Hematopoietic multipotent progenitor cell (in vitro differentiated cells): ENCODE measurements around the gene SNRPD3. TPM values are rescaled to one million over a fixed set of nuclear protein-coding genes. Genes with fewer than 3 reads are reported as not detected.

Experiments used
- DNase-seq, 3 donors: peaks; one replicate each; pipeline ENCODE4 v3.0.0-alpha.2; 2011 to 2015; ENCODE audit warnings: low read depth in 2 of 3, low spot score in 2 of 3
- total RNA-seq: library from RNA; depleted of rRNA; stranded (reverse); fragments of >200 nt; gene quantifications from one replicate; pipeline ENCODE4 v1.2.3, GENCODE V29; 2012

The SNRPD3 gene
- total RNA-seq, 1 donor = 134 TPM

DNA sequence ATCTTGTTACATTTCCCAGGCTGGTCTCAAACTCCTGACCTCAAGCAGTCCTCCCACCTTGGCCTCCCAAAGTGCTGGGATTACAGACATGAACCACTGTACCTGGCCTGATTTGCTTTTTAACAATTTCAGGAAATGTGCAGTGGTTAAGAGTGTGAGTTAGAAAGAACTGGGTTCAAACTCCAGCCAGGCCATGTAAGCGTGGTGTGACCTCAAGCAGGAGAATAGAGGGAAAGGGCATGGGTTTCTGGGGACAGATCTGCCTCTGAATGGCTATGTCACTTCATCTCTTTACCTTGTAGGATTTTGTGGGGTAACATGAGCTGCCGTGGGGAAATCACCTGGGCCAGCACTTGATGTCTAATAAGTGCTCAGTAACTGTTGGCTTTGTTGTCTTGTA is 9.3 kb downstream of the SNRPD3 start:
- DNase-seq = no peak

DNA sequence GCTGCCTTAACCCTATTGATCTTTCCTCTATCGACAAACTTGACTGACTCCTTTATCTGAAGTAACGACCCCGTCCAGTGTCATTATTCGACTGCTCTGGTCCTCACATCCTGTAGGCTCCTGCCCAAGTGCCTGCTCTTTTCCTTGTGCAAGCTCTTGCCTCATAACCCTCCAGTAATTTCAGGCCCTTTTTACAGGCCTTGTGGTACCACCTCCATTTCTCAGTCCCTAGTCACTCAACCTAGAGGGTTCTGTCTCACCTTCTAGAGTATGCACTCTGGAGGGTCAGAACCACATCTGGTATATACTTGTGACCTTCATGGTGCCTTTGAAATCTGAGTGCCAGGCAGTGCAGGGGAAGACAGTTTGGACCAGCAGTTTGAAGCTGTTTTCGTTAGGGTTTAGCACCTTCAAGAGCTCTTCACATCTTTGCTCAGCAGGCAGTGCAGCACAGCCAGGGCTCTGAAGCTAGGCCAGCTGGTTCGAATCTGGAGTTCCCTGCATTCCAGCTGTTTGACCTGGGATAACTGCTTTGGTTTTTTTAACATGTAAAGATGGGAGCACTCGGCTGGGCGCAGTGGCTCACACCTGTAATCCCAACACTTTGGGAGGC is 11.2 kb downstream of the SNRPD3 start:
- no peak for DNase-seq

DNA sequence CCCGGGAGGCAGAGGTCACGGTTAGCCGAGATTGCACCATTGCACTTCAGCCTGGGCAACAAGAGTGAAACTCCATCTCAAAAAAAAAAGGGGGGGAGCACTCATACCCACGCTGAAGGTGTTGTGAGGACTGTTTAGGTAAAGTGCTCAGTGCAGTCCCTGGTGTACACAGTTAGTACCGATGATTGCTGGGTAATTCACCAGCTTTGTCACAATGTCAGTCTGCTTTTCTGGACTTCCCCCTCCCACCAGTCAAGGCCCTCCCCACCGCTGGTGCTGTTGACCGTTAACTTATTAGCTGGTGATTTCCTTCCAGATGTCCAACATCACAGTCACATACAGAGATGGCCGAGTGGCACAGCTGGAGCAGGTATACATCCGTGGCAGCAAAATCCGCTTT is 11.9 kb downstream of the SNRPD3 start:
- no peak for DNase-seq

DNA sequence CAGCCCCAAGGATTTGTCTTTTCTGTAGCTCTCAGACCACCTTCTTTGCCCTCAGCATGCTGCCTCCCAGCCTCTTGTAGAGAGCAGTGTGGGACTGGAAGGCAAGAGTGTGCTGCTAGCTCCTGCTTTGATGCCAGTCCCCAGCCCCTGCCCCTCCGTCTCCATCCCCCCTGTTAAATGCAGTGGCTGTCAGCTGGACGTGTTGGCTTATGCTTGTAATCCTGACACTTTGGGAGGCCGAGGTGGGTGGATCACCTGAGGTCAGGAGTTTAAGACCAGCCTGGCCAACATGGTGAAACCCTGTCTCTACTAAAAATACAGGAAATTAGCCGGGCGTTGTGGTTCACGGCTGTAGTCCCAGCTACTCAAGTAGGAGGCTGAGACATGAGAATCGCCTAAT is 15.5 kb downstream of the SNRPD3 start:
- no peak for DNase-seq

DNA sequence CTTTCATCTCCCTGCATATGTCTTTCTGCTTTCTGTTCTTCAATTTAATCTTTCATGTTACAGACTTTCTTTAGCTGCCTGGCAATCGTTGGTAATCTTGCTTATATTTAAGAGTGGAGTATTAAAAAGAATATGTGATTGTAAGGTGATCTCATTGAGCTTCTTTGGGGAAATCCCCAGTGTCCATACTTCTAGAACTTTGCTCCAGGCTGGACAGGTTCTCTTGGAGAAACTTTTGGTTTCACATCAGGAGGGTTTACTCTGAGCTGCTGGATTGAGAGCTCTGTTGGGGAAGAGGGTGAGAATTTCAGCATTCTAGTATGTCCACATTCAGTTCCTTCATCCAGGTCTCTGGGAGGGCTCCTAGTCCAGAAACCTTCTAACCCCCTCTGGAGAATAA is 21.0 kb downstream of the SNRPD3 start:
- no peak for DNase-seq

DNA sequence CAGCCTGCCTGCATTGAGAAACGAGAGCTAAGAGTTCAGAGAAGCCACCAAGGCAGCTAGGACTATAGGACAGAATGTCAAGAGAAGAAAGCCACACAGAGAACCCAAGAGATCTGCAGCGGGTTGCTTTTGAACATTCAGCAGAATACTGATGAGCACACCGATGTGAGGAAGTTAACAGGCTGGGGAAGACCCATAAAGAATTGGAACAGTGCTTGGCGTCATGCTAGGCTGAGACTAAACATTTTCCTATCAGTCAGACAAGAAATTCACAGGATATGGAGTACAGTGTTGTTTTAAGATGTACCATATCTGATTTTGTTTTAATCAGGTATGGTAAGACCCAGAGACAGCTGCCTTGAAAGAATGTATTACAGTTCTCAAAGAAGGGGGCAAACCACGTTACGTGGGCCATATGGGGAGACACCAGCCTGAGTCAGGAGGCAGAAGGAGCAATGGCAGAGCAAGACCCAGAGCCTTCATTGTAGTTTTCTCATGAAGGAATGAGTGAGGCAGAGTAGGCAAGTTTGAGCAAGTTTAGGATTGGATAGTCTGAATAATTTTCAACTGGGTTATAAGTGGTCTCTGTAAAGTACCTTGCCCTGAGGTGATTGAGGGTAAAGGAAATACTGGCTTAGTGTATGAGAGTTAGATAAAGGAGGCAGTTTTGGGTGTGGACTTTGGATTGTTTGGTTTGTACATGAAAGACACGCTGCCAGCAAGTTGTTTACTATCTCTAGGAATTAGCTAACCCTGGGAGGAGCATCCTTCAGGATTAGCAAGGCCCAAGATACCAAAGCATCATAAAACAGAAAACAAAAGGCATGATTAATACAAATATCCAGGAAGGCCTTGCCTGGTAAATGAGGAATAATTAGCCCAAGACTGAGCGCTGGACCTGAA is 22.8 kb downstream of the SNRPD3 start:
- no peak for DNase-seq

DNA sequence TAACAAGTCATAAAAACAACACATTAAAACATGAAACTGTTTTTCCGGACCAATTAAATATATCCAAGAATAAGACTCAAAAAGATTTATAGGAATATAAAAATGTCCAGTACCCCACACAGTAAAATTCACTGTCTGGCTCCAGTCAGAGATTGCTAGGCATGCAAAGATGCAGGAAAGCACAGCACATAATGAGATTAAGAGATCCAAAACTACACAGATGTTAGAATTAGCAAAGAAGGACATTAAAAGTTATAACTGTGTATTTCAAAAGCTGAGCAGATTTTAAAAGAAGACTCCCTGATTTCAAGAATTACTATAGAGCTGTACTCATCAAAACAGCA is 23.4 kb downstream of the SNRPD3 start:
- DNase-seq = no peak

DNA sequence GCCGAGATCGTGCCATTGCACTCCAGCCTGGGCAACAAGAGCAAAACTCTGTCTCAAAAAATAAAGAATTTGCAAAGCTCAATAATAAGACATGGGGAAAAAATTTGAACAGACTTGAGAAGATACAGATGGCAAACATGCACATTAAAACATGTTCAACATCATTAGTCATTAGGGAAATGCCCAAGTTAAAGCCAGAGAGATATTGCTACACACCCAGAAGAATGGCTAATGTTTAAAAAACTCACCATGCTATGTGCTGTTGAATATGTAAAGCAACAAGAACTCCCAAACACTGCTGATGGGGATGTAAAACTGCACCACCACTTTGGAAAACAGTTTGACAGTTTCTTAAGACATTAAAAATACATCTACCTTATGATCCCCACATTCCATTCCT is 24.5 kb downstream of the SNRPD3 start:
- no peak for DNase-seq

DNA sequence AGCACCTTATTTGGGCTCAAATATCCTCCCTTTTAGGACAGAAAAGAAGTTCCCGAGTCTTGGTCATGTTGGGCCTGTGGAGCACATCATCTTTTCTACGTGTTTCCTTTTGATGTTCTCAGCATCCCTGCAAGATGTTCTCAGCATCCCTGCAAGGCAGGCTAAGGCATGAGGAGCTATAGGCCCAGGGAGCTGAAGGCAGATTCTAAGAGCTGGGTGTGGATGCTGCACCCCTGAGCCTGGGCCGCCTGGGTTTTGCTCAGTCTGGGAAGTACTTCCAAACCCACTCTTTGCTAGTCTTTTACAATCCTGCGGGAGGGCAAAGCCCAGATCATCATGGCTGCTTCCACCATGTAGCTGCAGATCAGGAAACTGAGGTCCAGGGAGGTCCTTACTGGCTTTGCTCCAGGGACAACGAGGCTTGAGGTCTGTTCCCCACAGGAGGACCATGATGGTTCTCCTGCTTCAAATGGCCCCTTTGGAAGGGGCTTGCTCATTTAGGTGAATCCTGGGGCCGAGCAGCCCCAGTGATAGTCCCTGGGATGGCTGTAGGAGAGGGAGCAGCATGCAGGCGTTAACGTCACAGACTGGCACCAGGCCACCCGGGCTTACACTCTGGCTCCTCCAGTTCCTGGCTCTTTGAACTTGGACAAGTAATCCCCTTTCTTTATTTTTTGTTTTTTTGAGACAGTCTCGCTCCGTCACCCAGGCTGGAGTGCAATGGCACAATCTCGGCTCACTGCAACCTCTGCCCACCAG is 26.4 kb downstream of the SNRPD3 start:
- DNase-seq = no peak

DNA sequence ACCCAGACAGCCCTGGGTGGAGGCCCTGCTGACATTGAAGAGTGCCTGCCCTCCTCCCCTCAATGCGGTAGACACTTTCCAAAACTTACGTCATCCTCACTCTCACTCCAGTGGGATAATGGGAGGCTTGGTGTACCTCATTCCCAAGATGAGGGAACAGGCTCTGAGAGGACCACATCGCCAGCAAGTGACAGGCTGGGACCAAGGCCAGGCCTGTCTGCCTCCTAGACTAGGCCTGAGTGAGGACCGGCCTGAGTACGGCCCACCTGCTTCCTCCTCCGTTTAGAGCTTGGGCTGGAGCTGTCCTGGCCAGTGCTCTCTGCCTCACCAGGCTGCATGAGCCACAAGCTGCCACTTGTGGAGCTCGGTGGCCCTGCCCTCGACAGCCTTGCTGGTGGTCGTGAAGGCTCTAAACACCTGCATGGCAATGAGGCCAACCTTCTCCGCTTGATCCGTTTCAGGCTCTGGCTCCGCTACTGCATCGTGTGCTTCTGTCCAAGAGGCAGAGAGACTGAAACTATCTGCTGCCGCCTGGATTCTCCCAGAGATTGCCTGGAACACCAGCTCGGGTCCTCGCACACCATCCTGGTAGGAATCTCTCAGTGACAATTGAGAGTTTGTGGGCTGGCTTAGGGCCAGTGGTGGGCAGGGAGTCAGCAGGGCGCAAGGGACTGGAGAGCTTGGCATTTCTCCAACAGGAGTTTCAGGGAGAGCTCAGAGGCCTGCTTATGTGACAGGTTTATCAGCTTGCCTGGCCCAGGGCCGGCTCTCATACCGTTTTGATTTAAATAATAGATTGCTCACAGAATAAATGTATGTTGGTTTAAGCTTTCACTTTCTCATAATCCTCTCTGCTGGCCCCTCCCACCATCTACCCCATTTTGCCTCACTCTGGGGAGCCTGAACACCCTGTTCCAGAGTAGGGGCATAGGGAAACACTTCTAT is 27.7 kb downstream of the SNRPD3 start:
- no peak for DNase-seq

DNA sequence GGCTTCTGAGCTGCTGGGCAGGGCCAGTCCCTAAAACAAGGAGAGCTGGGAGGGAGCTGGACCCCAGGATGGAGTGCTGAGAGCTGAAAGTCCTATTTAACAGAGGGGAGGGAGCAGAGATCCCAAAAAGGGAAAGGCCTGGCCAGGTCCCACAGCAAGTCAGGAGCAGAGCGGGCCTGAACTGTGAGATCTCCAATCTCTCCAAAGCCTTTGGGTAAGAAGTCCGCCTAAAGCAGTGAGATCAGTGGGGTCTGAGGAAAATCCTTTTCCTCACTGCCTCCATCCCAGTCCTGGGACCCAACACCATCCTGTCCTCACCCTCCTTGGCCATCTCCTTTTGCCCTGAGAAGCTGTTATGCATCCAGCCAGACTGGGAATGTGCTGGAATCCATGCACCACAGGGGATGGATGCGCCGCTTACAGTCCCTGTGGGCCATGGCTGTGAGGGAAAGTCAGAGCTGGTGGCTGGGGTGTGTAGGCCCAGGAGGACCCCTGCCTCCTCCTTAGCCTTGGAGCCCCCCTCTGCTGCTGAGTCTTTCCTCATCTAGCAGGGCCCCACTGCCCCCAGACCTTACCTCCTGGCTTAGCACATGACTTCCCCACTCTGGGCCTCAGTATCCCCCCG is 28.5 kb downstream of the SNRPD3 start:
- no peak for DNase-seq

DNA sequence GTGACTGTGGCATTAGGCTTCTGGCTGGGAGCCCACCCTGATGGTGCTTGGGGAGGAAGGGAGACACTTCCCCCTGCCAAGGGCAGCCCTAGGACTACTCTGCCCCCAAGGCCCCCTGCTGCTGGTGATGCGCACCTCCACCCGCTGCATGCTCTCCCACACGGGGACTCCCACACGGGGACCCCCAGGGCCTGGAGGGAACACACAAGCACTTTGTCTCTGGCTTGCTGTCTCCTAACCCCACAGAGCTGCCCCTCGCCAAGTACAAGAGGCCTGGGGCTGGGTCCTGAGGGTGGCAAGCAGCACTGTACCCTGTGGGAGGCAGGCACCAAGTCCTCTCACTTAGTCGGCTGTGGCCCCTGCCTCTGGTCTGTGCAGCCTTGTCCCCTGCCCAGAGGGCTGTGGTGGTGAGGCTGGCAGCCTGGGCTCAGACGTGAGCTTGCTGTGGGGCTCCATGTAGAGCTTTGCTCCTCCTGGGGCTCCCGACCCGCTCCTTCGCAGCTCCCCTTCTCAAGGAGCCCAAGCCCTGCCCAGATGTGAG is 29.1 kb downstream of the SNRPD3 start:
- DNase-seq = no peak

DNA sequence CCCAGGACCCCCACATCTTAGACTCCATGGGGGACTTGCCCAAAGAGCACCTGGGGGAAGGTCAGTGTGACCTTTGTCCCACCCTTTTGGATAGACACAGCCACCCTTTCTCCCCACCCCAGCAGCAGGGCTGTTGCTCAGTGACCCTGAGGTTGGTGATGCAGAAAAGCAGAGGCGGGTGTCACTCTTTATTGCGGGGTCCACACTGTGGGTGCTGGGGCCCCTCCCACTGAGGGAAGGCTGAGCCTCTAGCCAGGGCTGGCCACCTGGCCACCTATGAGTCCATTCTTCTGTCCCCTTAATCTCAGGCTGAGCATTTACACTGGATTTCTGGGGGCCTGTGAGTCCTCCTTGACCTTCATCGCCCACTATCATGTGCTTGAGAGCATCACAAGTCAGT is 29.7 kb downstream of the SNRPD3 start:
- no peak for DNase-seq

DNA sequence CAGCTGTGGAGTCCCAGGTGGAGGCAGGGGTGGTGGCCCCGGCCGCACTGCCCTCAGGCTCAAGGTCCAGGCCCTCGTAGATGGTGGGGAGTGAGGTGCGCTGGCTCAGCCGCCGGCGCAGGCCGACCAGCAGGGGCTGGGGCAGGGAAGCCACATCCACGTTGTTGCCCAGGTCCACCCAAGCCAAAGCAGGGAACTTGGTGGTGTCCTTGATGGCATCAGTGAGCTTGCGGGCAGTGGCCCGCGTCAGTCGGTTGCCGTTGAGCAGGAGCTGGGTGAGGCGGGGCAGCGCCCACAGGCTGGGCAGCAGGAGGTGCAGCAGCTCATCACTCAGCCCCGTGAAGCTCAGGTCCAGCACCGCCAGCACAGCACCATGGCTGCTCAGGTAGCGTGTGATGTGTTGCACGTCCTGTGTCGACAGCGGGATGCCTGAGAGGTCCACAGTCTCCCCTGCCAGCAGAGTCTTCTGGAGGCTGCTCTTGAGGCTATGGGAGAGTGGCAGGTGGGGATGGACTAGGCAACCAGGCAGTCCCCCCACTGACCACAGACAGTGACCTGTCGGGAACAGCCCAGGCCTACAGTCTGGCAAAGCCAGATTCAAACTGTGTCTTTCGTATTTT is 30.2 kb downstream of the SNRPD3 start:
- no peak for DNase-seq

DNA sequence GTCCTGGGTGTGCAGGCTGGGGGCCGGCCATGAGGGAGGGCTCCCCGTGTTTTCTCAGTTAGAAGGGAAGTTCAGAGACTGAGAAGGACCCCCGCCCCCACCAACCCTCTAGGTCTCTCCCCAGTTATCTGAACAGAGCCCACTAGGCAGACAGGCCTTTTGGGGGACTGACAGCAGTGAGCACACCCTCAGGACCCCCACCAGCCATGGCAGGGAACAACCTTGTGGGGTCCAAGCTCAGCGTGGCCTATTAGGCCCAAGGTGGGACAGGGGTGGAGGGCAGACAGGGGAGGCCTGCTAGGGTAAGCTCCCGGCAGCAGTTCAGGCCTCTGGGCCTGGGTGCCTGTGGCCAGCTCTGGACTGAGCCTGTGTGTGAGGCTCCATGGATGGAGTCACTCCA is 31.5 kb downstream of the SNRPD3 start:
- DNase-seq = no peak

DNA sequence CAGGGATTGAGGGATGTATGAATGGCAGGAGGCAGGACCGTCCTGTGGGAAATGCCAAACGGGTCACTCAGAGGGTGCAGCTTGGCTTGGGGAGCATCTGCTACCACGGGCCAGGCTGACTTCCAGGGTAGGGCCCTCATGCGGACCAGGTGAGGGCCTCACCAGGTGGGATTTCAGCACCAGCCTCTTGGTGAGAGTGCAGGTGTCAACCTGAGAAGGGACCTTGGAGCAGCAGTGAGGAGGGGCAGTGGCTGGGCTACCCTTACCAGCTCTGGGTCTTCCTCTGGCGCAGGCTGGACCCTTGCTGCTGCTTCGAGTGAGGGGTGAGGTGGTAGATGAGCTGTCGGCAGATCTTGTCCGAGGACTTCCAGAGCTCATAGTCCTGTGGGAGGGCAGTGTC is 32.1 kb downstream of the SNRPD3 start:
- DNase-seq = no peak

DNA sequence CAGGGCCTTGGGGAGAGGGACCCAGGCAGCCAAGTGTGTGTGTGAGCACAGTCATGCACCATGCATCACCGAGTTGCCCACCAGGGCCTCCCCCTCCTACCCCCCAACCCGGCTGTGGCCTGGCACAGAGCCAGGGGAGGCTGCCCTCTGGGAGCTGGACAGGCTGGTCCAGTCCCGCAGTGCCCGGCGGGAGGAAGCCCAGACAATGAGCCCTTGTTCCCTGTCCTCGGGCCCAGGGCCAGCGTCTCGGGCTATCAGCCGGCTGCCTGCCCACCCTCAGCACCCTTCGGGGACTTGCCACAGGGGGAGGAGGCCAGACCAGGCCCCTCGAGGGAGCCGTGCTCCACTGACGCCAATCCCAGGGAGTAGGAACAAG is 32.6 kb downstream of the SNRPD3 start:
- DNase-seq = no peak

DNA sequence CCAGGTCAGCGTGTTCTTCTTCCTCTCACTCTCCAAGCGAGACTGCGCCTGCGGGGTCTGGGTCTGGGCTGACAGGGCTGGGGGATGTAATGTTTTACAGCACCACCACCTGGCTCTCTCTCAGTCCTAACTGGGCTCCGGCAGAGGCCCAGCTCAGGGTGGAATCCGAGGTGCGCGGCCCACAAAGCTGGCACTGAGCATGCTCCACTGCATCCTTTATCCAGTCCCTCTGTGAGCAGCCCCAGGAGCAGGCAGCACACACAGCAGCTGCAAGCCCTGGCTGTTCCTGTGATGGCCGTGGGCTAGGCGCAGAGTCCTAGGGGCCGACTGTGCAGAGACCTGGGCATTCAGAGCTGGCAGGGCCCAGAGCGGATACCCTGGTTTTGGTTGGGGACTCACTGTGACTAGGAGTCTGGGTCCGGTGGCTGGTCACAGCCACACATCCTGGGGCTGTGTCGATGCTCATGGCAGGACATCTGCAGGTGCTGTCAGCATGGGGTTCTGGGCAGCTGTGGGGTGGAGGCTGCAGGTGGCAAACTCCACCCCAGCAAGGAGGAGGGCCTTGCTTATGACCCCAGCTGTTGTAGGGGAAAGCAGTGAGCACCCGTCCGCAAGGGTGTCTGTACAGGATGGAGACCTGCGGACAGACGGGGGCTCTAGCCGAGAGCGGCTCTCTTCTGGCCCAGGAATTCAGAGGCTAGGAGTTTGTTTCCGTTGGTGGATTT is 33.1 kb downstream of the SNRPD3 start:
- DNase-seq = no peak

DNA sequence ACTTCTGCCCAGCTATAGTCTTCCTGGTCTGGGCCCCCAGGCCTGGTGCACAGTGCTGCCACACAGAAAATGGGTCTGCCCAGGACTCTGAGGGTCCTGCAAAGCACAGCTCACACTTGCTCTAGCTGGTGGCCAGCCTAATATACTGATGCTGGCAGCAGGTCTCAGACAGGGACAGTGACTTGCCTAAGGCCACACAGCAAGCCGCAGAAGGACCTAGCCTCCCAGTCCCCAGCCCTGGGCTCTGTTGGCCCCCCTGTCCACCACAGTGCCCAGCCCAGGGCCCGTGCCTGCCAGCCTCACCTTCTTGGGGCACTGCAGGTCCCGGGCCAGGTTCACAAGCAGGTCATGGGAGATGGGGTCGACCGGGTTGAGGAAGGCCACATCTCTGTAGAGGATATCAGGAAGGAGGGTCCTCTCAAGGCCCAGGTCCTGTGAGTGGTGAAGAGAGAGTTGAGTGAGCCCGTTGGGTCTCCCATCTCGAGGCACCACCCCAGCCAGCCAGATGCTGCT is 33.8 kb downstream of the SNRPD3 start:
- no peak for DNase-seq
